ENCODE data around the gene SNAP91. TPM values are rescaled to one million over a fixed set of nuclear protein-coding genes. Genes with fewer than 3 reads are reported as not detected.
"Not testable (repeated sequence)": the region's sequence is repeated elsewhere in the genome, so short reads cannot be mapped to it uniquely, and the experiment has no call there.

The SNAP91 gene
- total and polyA plus RNA-seq, 3 donors from 2014 or later: 13.3 to 37.5 (median 32.9) TPM

- no peak for DNase-seq
- no peak overlapping the region for H3K27ac ChIP-seq
- 90 to 100% methylated on average over 1 of the region's 1 CpG for WGBS, 2 donors
- intact Hi-C loops (cut with DNase I; ENCODE audit: low total_unique reads): no loop called here
- H3K9me3 ChIP-seq: no peaks in the 10 kb centered on the region
- no peak overlapping the region for H3K4me3 ChIP-seq
- no peak for TF ChIP-seq CTCF (IDR thresholded peaks at IDR 0.05)
- TF ChIP-seq POLR2A (IDR thresholded peaks at IDR 0.05): no peak
- H3K4me1 ChIP-seq: no peaks in the 10 kb centered on the region
- H3K27me3 ChIP-seq: no peaks in the 10 kb centered on the region
- H3K36me3 ChIP-seq (ENCODE audit: low read depth, missing control alignments): no peaks in the 10 kb centered on the region
Measured at GRCh38 chr6:83558975-83559374, 149.9 kb downstream of the SNAP91 start.

- Histone ChIP-seq H3K27ac (no peak overlapping the region), H3K9me3 (no peaks in the 10 kb centered on the region), H3K36me3 (ENCODE audit: low read depth, missing control alignments) (no peaks in the 10 kb centered on the region), H3K27me3 (no peaks in the 10 kb centered on the region), H3K4me3 (no peak overlapping the region), H3K4me1 (no peaks in the 10 kb centered on the region)
- intact Hi-C loops (cut with DNase I; ENCODE audit: low total_unique reads): no loop called here
- TF ChIP-seq POLR2A (IDR thresholded peaks at IDR 0.05): no peak
- TF ChIP-seq CTCF (IDR thresholded peaks at IDR 0.05): no peak
- DNase-seq: no peak
Measured at GRCh38 chr6:83556871-83557270, 152.0 kb downstream of the SNAP91 start.

GRCh38 chr6:83551748-83552147 is 157.2 kb downstream of the SNAP91 start:
- H3K36me3 ChIP-seq (ENCODE audit: low read depth, missing control alignments); intact Hi-C loops (cut with DNase I; ENCODE audit: low total_unique reads); H3K4me1 ChIP-seq; H3K27me3 ChIP-seq; H3K4me3 ChIP-seq; DNase-seq; H3K9me3 ChIP-seq; H3K27ac ChIP-seq: not testable (repeated sequence)
- WGBS, 2 donors: 91 to 92% methylated on average over 4 of the region's 4 CpGs

- H3K27me3 ChIP-seq; H3K36me3 ChIP-seq (ENCODE audit: low read depth, missing control alignments); H3K4me3 ChIP-seq; H3K27ac ChIP-seq; DNase-seq; intact Hi-C loops (cut with DNase I; ENCODE audit: low total_unique reads); H3K9me3 ChIP-seq; H3K4me1 ChIP-seq: not testable (repeated sequence)
- 74 to 83% methylated on average over 5 of the region's 5 CpGs for WGBS, 2 donors
Measured at GRCh38 chr6:83550482-83550881, 158.4 kb downstream of the SNAP91 start.

GRCh38 chr6:83546636-83547035 is 162.3 kb downstream of the SNAP91 start:
- H3K9me3 ChIP-seq: no peaks in the 10 kb centered on the region
- no peak overlapping the region for H3K27ac ChIP-seq
- H3K4me1 ChIP-seq: no peaks in the 10 kb centered on the region
- 74 to 81% methylated on average over 5 of the region's 5 CpGs for WGBS, 2 donors
- no peak for TF ChIP-seq CTCF (IDR thresholded peaks at IDR 0.05)
- TF ChIP-seq POLR2A (IDR thresholded peaks at IDR 0.05): no peak
- no peaks in the 10 kb centered on the region for H3K36me3 ChIP-seq (ENCODE audit: low read depth, missing control alignments)
- intact Hi-C loops (cut with DNase I; ENCODE audit: low total_unique reads): no loop called here
- no peaks in the 10 kb centered on the region for H3K27me3 ChIP-seq
- DNase-seq: no peak
- H3K4me3 ChIP-seq: no peak overlapping the region

- 74 to 76% methylated on average over 4 of the region's 4 CpGs for WGBS, 2 donors
- no peaks in the 10 kb centered on the region for H3K9me3 ChIP-seq
- no peaks in the 10 kb centered on the region for H3K36me3 ChIP-seq (ENCODE audit: low read depth, missing control alignments)
- intact Hi-C loops (cut with DNase I; ENCODE audit: low total_unique reads): no loop called here
- H3K4me3 ChIP-seq: no peak overlapping the region
- no peak for DNase-seq
- H3K4me1 ChIP-seq: no peaks in the 10 kb centered on the region
- no peaks in the 10 kb centered on the region for H3K27me3 ChIP-seq
- H3K27ac ChIP-seq: no peak overlapping the region
- TF ChIP-seq CTCF (IDR thresholded peaks at IDR 0.05) (no peak), POLR2A (IDR thresholded peaks at IDR 0.05) (no peak)
Measured at GRCh38 chr6:83539678-83540077, 169.2 kb downstream of the SNAP91 start.

All from testis (tissue), 3 donors.